Keratinocyte (primary cell): ENCODE measurements around the gene KIAA1217. TPM values are rescaled to one million over a fixed set of nuclear protein-coding genes. Genes with fewer than 3 reads are reported as not detected.

Source experiments
- DNase-seq: peaks from one replicate; pipeline ENCODE4 v3.0.0-alpha.2; 2011; ENCODE audit warnings: low read depth, missing footprints, low spot score
- FAIRE-seq: peaks from 2 replicates; lab custom pipeline; 2011; peaks lifted over from hg19 to GRCh38; lab: Jason Lieb, UNC
- H2AFZ ChIP-seq: 2 replicates; pipeline ENCODE4 v1.6.0; 2012; ENCODE audit warnings: low read length, control low read depth, inconsistent platforms; ENCODE audit not compliant: control insufficient read depth
- H3K27ac ChIP-seq: 2 replicates; pipeline ENCODE4 v1.5.1; 2011; ENCODE audit warnings: low read length; ENCODE audit not compliant: control insufficient read depth, insufficient read depth
- H3K27me3 ChIP-seq: 3 replicates; pipeline ENCODE4 v1.6.0; 2011; ENCODE audit warnings: low read length; ENCODE audit not compliant: control insufficient read depth, insufficient read depth; ENCODE audit errors: extremely low read depth
- H3K36me3 ChIP-seq, 2 experiments: 2 replicates in 1 of 2; 3 replicates in 1 of 2; pipeline ENCODE4 v1.5.1; 2011; ENCODE audit warnings: low read length in 2 of 2, mild to moderate bottlenecking in 1 of 2; ENCODE audit not compliant: control insufficient read depth in 2 of 2, insufficient read depth in 2 of 2; ENCODE audit errors: extremely low read depth in 1 of 2
- H3K4me1 ChIP-seq: 3 replicates; pipeline ENCODE4 v1.5.1; 2011; ENCODE audit warnings: low read length; ENCODE audit not compliant: control insufficient read depth, insufficient read depth; ENCODE audit errors: extremely low read depth
- H3K4me2 ChIP-seq: 3 replicates; pipeline ENCODE4 v1.6.0; 2011; ENCODE audit warnings: low read depth, low read length; ENCODE audit not compliant: control insufficient read depth, insufficient read depth; ENCODE audit errors: extremely low read depth
- H3K4me3 ChIP-seq, 3 experiments: fragments of 200-600 bp in 1 of 3; sonication (generic) in 1 of 3; 2 replicates in 2 of 3; 3 replicates in 1 of 3; pipeline ENCODE4 v1.5.1; 2011 to 2016; ENCODE audit warnings: low read length in 3 of 3, mild to moderate bottlenecking in 3 of 3, control low read depth in 2 of 3, inconsistent platforms in 1 of 3, low read depth in 1 of 3, mixed read lengths in 1 of 3, mixed run types in 1 of 3, moderate library complexity in 1 of 3; ENCODE audit not compliant: control insufficient read depth in 2 of 3, insufficient read depth in 2 of 3; ENCODE audit errors: extremely low read depth in 1 of 3
- H3K79me2 ChIP-seq: 2 replicates; pipeline ENCODE4 v1.6.0; 2012; ENCODE audit warnings: low read length; ENCODE audit not compliant: control insufficient read depth, insufficient read depth
- H3K9ac ChIP-seq: 3 replicates; pipeline ENCODE4 v1.6.0; 2011; ENCODE audit warnings: low read length; ENCODE audit not compliant: control insufficient read depth, insufficient read depth; ENCODE audit errors: extremely low read depth
- H3K9me1 ChIP-seq: 3 replicates; pipeline ENCODE4 v1.6.0; 2011; ENCODE audit warnings: low read length; ENCODE audit not compliant: control insufficient read depth, insufficient read depth; ENCODE audit errors: extremely low read depth
- H3K9me3 ChIP-seq: 2 replicates; pipeline ENCODE4 v1.5.1; 2012; ENCODE audit warnings: low read depth, low read length; ENCODE audit not compliant: control insufficient read depth
- H4K20me1 ChIP-seq: 3 replicates; pipeline ENCODE4 v1.6.0; 2011; ENCODE audit warnings: low read length; ENCODE audit not compliant: control insufficient read depth, insufficient read depth; ENCODE audit errors: extremely low read depth
- EZH2 ChIP-seq: IDR thresholded peaks from one replicate; pipeline ENCODE4 v1.6.1; 2012; ENCODE audit warnings: inconsistent platforms, mild to moderate bottlenecking, low read length, moderate library complexity
- dilution Hi-C: fragments of 300-500 bp; cut with MboI; formaldehyde crosslinking; loops from one replicate; pipeline ENCODE4 v1.7.0; 2020; ENCODE audit warnings: low sequenced_read_pairs; ENCODE audit not compliant: extremely low pct_ligation_motif_present
- polyA plus RNA-seq, 5 experiments: library from polyadenylated mRNA; depleted of rRNA in 3 of 5; stranded (reverse) in 3 of 5; stranded (forward) in 1 of 5; unstranded in 1 of 5; fragments of >200 nt; gene quantifications; 1 replicate in 1 of 5; 2 replicates in 3 of 5; 3 replicates in 1 of 5; pipeline versions ENCODE4 v1.2.1 to v1.2.3, GENCODE V29; 2011 to 2012; ENCODE audit warnings: missing spikeins in 2 of 5, low read depth in 1 of 5, low replicate concordance in 1 of 5
- TF ChIP-seq, protein P1 (sequence below), 3 experiments: IDR thresholded peaks in 1 of 3; conservative IDR thresholded peaks in 1 of 3; optimal IDR thresholded peaks in 1 of 3; 2 replicates in 2 of 3; 3 replicates in 1 of 3; pipeline versions ENCODE3 to v1.5.1; 2011; ENCODE audit warnings: low read length in 3 of 3, mild to moderate bottlenecking in 3 of 3, moderate library complexity in 2 of 3, control low read depth in 1 of 3, inconsistent platforms in 1 of 3; ENCODE audit not compliant: insufficient read depth in 2 of 3; ENCODE audit errors: extremely low read depth in 1 of 3

Gene KIAA1217
- polyA plus RNA-seq, 1 donor (not counting 4 experiments of a cell fraction or from before 2014, with no cell fraction given), result 10.4 TPM

DNA sequence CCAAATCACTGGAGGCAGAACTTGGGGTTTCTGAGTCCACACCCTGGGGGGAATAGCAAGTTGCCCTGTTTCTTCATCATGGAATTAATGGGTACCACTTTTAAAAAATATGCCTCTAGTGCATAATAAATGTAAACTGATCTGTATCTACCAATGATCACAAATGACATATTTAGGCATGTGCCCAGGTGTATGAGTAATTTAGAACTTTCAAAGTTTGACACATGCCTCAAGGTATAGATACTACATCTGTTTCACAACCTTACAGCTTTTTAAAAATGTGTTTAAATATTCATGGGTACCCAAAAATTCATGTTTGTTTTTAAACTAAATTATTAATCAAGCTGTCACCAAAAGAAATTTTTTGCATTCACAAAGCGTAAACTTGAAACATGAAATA lies 226.0 kb downstream of the KIAA1217 start:
- Histone ChIP-seq H2AFZ (no peak overlapping the region), H3K27me3 (no peaks in the 10 kb centered on the region), H3K9me3 (no peaks in the 10 kb centered on the region), H3K27ac (peak overlapping the region; percentile 89), H4K20me1 (no peaks in the 10 kb centered on the region), H3K4me1 (peaks cover 24% of the 10 kb centered on the region), H3K4me3 (no peak overlapping the region), H3K4me2 (peak overlapping the region; percentile 49), H3K36me3 (no peaks in the 10 kb centered on the region), H3K79me2 (no peaks in the 10 kb centered on the region), H3K9me1 (no peaks in the 10 kb centered on the region), H3K9ac (peak overlapping the region; percentile 22)
- no peak for FAIRE-seq
- dilution Hi-C loops, result no loop called here
- TF ChIP-seq EZH2, result no peak
- TF ChIP-seq, protein P1, sequence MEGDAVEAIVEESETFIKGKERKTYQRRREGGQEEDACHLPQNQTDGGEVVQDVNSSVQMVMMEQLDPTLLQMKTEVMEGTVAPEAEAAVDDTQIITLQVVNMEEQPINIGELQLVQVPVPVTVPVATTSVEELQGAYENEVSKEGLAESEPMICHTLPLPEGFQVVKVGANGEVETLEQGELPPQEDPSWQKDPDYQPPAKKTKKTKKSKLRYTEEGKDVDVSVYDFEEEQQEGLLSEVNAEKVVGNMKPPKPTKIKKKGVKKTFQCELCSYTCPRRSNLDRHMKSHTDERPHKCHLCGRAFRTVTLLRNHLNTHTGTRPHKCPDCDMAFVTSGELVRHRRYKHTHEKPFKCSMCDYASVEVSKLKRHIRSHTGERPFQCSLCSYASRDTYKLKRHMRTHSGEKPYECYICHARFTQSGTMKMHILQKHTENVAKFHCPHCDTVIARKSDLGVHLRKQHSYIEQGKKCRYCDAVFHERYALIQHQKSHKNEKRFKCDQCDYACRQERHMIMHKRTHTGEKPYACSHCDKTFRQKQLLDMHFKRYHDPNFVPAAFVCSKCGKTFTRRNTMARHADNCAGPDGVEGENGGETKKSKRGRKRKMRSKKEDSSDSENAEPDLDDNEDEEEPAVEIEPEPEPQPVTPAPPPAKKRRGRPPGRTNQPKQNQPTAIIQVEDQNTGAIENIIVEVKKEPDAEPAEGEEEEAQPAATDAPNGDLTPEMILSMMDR (optimal IDR thresholded peaks at IDR 0.05 in 1 of 3, IDR thresholded peaks at IDR 0.05 in 1 of 3, conservative IDR thresholded peaks at IDR 0.05 in 1 of 3; ENCODE audit: extremely low read depth in 1 of 3, insufficient read depth in 2 of 3, low read length in 3 of 3), result no peak
- DNase-seq, result no peak

DNA sequence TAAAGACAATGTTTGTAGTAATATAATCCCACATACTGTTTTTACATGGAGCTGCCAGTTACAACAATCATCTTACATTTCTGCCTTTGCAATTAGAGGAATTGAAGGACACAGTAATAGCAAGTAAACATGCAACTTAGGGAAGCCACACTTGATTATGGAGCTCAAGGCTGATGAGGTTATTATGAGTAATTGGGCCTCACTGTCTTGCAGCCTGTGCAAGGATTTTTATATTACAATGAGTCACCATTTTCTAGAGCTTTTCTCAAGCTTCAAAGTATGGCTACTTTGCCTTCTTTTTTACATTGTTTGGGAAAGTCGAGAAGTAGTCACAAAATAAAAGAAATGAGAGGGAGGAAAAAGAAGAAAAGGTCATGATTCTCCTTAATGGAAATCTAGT lies 226.4 kb downstream of the KIAA1217 start:
- H2AFZ ChIP-seq, result no peak overlapping the region
- TF ChIP-seq, protein P1 (optimal IDR thresholded peaks at IDR 0.05 in 1 of 3, IDR thresholded peaks at IDR 0.05 in 1 of 3, conservative IDR thresholded peaks at IDR 0.05 in 1 of 3; ENCODE audit: extremely low read depth in 1 of 3, insufficient read depth in 2 of 3, low read length in 3 of 3), result no peak
- no peak for TF ChIP-seq EZH2
- dilution Hi-C loops, result no loop called here
- peak overlapping the region; percentile 22 for H3K9ac ChIP-seq
- H3K36me3 ChIP-seq, result no peaks in the 10 kb centered on the region
- H3K27me3 ChIP-seq, result no peaks in the 10 kb centered on the region
- no peaks in the 10 kb centered on the region for H3K79me2 ChIP-seq
- peaks cover 24% of the 10 kb centered on the region for H3K4me1 ChIP-seq
- H3K4me3 ChIP-seq, result no peak overlapping the region
- peak overlapping the region; percentile 49 for H3K4me2 ChIP-seq
- FAIRE-seq, result peak; percentile 81
- DNase-seq, result peak; percentile 76
- peak overlapping the region; percentile 89 for H3K27ac ChIP-seq
- H4K20me1 ChIP-seq, result no peaks in the 10 kb centered on the region
- H3K9me3 ChIP-seq, result no peaks in the 10 kb centered on the region
- H3K9me1 ChIP-seq, result no peaks in the 10 kb centered on the region
